H1 (cell line): ENCODE results near the gene MYO18A. TPM values are rescaled to one million over a fixed set of nuclear protein-coding genes. Genes with fewer than 3 reads are reported as not detected.
A peak's percentile ranks its signal among the peaks of the same experiment; 100 is the strongest.

Experiments
- CTCF ChIA-PET: fragments of 300-600 bp; sonication (Branson Sonifier 250); formaldehyde crosslinking; loops from one replicate; lab custom pipeline; 2021; ENCODE audit not compliant: partially characterized antibody; lab: Charles Lee
- POLR2A ChIA-PET: fragments of 300-600 bp; sonication (Branson Sonifier 250); formaldehyde crosslinking; loops from one replicate; lab custom pipeline; 2021; ENCODE audit warnings: inconsistent platforms; ENCODE audit not compliant: partially characterized antibody; lab: Charles Lee
- DNase-seq, 2 experiments: peaks; one replicate each; pipeline versions ENCODE4 v3.0.0 to v3.0.0-alpha.2; 2010 to 2022; ENCODE audit warnings: low spot score in 2 of 2, low read depth in 1 of 2, mixed read lengths in 1 of 2
- FAIRE-seq: peaks from 2 replicates; lab custom pipeline; 2011; peaks lifted over from hg19 to GRCh38; lab: Jason Lieb, UNC
- H2AFZ ChIP-seq: 2 replicates; pipeline ENCODE4 v1.8.1; 2012; ENCODE audit warnings: low read length, inconsistent platforms
- H2AK5ac ChIP-seq: 2 replicates; pipeline ENCODE4 v1.6.1; 2013; ENCODE audit warnings: low read depth, low read length
- H2BK120ac ChIP-seq: replicated peaks from 2 replicates; pipeline ENCODE3; 2013; ENCODE audit warnings: low read depth, low read length, inconsistent platforms
- H2BK12ac ChIP-seq: 2 replicates; pipeline ENCODE4 v1.6.1; 2013; ENCODE audit warnings: low read depth, low read length
- H2BK15ac ChIP-seq: 2 replicates; pipeline ENCODE4 v1.6.1; 2013; ENCODE audit warnings: low read length
- H2BK20ac ChIP-seq: 2 replicates; pipeline ENCODE4 v1.6.1; 2013; ENCODE audit warnings: low read length
- H2BK5ac ChIP-seq: 2 replicates; pipeline ENCODE4 v1.6.1; 2013; ENCODE audit warnings: low read depth, low read length
- H3K14ac ChIP-seq: 2 replicates; pipeline ENCODE4 v1.6.1; 2013; ENCODE audit warnings: inconsistent platforms; ENCODE audit not compliant: insufficient read length
- H3K18ac ChIP-seq: 2 replicates; pipeline ENCODE4 v1.6.1; 2013; ENCODE audit warnings: low read length; ENCODE audit errors: extremely low read depth
- H3K23ac ChIP-seq: 2 replicates; pipeline ENCODE4 v1.6.1; 2013; ENCODE audit warnings: inconsistent platforms; ENCODE audit not compliant: insufficient read length
- H3K23me2 ChIP-seq: 2 replicates; pipeline ENCODE4 v1.6.1; 2013; ENCODE audit warnings: low read depth, low read length
- H3K27ac ChIP-seq: 2 replicates; pipeline ENCODE4 v1.6.1; 2011; ENCODE audit warnings: low read depth, low read length, inconsistent platforms
- H3K27me3 ChIP-seq, 4 experiments: replicated peaks in 1 of 4; 1 replicate in 1 of 4; 2 replicates in 3 of 4; pipeline versions ENCODE4 v1.6.1 to v1.8.1; 2011 to 2013; ENCODE audit warnings: low read length in 3 of 4, mild to moderate bottlenecking in 3 of 4, inconsistent platforms in 2 of 4, mixed read lengths in 2 of 4, moderate library complexity in 1 of 4; ENCODE audit not compliant: control insufficient read depth in 3 of 4, insufficient read depth in 3 of 4; ENCODE audit errors: extremely low read depth in 1 of 4
- H3K36me3 ChIP-seq, 4 experiments: 2 replicates each; pipeline versions ENCODE4 v1.6.1 to v1.8.1; 2011 to 2013; ENCODE audit warnings: mild to moderate bottlenecking in 4 of 4, low read length in 3 of 4, moderate library complexity in 2 of 4, control low read depth in 1 of 4, inconsistent platforms in 1 of 4; ENCODE audit not compliant: insufficient read depth in 4 of 4, control insufficient read depth in 2 of 4
- H3K4ac ChIP-seq: replicated peaks from 2 replicates; pipeline ENCODE3; 2013; ENCODE audit warnings: low read length, low read depth, mixed read lengths, inconsistent platforms; ENCODE audit not compliant: insufficient read length
- H3K4me1 ChIP-seq, 4 experiments: replicated peaks in 1 of 4; 1 replicate in 1 of 4; 2 replicates in 3 of 4; pipeline versions ENCODE4 v1.6.1 to v1.8.1; 2011 to 2013; ENCODE audit warnings: low read length in 3 of 4, inconsistent platforms in 2 of 4, mixed read lengths in 1 of 4; ENCODE audit not compliant: insufficient read depth in 4 of 4, control insufficient read depth in 3 of 4
- H3K4me2 ChIP-seq, 2 experiments: 2 replicates each; pipeline versions ENCODE4 v1.6.1 to v1.8.1; 2011 to 2013; ENCODE audit warnings: low read depth in 2 of 2, low read length in 2 of 2, control low read depth in 1 of 2, inconsistent platforms in 1 of 2, mild to moderate bottlenecking in 1 of 2; ENCODE audit not compliant: insufficient read depth in 1 of 2
- H3K4me3 ChIP-seq, 4 experiments: fragments of 200-600, 300-600 bp in 1 of 4; sonication (generic), shearing (Covaris generic), sonication (Bioruptor Twin) in 1 of 4; 2 replicates each; pipeline versions ENCODE4 v1.5.1 to v1.8.1; 2011 to 2016; ENCODE audit warnings: low read length in 4 of 4, low read depth in 3 of 4, control low read depth in 2 of 4, inconsistent platforms in 2 of 4, mild to moderate bottlenecking in 2 of 4, mixed read lengths in 1 of 4, moderate library complexity in 1 of 4; ENCODE audit not compliant: insufficient read depth in 2 of 4; ENCODE audit errors: extremely low read depth in 1 of 4
- H3K56ac ChIP-seq: replicated peaks from 2 replicates; pipeline ENCODE3; 2013; ENCODE audit warnings: low read depth, mild to moderate bottlenecking, mixed read lengths, low read length, inconsistent platforms; ENCODE audit not compliant: insufficient read length
- H3K79me1 ChIP-seq: 2 replicates; pipeline ENCODE4 v1.6.1; 2013; ENCODE audit warnings: low read depth, low read length, control low read depth
- H3K79me2 ChIP-seq, 2 experiments: 2 replicates each; pipeline versions ENCODE4 v1.6.1 to v1.8.1; 2012 to 2013; ENCODE audit warnings: low read length in 2 of 2, mild to moderate bottlenecking in 2 of 2, inconsistent platforms in 1 of 2; ENCODE audit not compliant: insufficient read depth in 2 of 2, control insufficient read depth in 1 of 2
- H3K9ac ChIP-seq, 4 experiments: replicated peaks in 1 of 4; 1 replicate in 1 of 4; 2 replicates in 3 of 4; pipeline versions ENCODE4 v1.6.1 to v1.8.1; 2011 to 2013; ENCODE audit warnings: low read depth in 3 of 4, low read length in 3 of 4, control low read depth in 2 of 4, mild to moderate bottlenecking in 2 of 4, moderate library complexity in 2 of 4, inconsistent platforms in 1 of 4; ENCODE audit errors: extremely low read depth in 1 of 4
- H3K9me3 ChIP-seq, 2 experiments: 2 replicates each; pipeline versions ENCODE4 v1.6.1 to v1.8.1; 2012 to 2013; ENCODE audit warnings: mild to moderate bottlenecking in 2 of 2, moderate library complexity in 2 of 2, control low read depth in 1 of 2, inconsistent platforms in 1 of 2, low read depth in 1 of 2, low read length in 1 of 2, mixed read lengths in 1 of 2; ENCODE audit not compliant: insufficient read depth in 2 of 2
- H4K20me1 ChIP-seq, 2 experiments: replicated peaks in 1 of 2; 2 replicates each; pipeline versions ENCODE3 to v1.8.1; 2011 to 2013; ENCODE audit warnings: inconsistent platforms in 2 of 2, low read length in 2 of 2, mild to moderate bottlenecking in 1 of 2; ENCODE audit not compliant: insufficient read depth in 2 of 2, control insufficient read depth in 1 of 2
- H4K5ac ChIP-seq: 2 replicates; pipeline ENCODE4 v1.6.1; 2013; ENCODE audit warnings: low read length, low read depth, mixed read lengths, inconsistent platforms; ENCODE audit not compliant: insufficient read length
- H4K8ac ChIP-seq: 2 replicates; pipeline ENCODE4 v1.8.0; 2013; ENCODE audit warnings: mild to moderate bottlenecking, moderate library complexity, low read length, inconsistent platforms; ENCODE audit not compliant: insufficient read depth; ENCODE audit errors: extremely low read depth
- H4K91ac ChIP-seq: replicated peaks from 2 replicates; pipeline ENCODE3; 2013; ENCODE audit warnings: low read length, mixed read lengths, inconsistent platforms; ENCODE audit not compliant: insufficient read length
- EGR1 ChIP-seq: IDR thresholded peaks from 2 replicates; pipeline ENCODE4 v1.6.1; 2011; ENCODE audit warnings: low read depth, low read length, borderline replicate concordance
- JUN ChIP-seq: IDR thresholded peaks from 2 replicates; pipeline ENCODE4 v1.6.1; 2011; ENCODE audit warnings: low read depth, mild to moderate bottlenecking, improper control_type of control experiment, low read length
- KDM5A ChIP-seq: fragments of 200-600 bp; IDR thresholded peaks from 2 replicates; pipeline ENCODE4 v1.7.1; 2012; ENCODE audit warnings: mild to moderate bottlenecking, low read length, inconsistent platforms, mixed read lengths
- PHF8 ChIP-seq: fragments of 200-600 bp; sonication (generic); conservative IDR thresholded peaks from 2 replicates; pipeline ENCODE4 v1.7.1; 2012; ENCODE audit warnings: low read depth, mild to moderate bottlenecking, inconsistent platforms, low read length, moderate library complexity
- POLR2A ChIP-seq, 2 experiments: IDR thresholded peaks; 1 replicate in 1 of 2; 2 replicates in 1 of 2; pipeline ENCODE4 v1.6.1; 2011; ENCODE audit warnings: low read depth in 2 of 2, low read length in 2 of 2, mild to moderate bottlenecking in 2 of 2; ENCODE audit errors: control extremely low read depth in 1 of 2
- RNF2 ChIP-seq: fragments of 200-900, 300-1000 bp; sonication (generic); IDR thresholded peaks from 2 replicates; pipeline ENCODE4 v1.7.1; 2016; ENCODE audit warnings: borderline replicate concordance, low read depth, mild to moderate bottlenecking, antibody characterized with exemption, low read length; ENCODE audit not compliant: poor library complexity, severe bottlenecking; ENCODE audit errors: missing control alignments
- SAP30 ChIP-seq: fragments of 300-600 bp; sonication (generic); IDR thresholded peaks from 2 replicates; pipeline ENCODE4 v1.7.1; 2012; ENCODE audit warnings: low read length, moderate library complexity, mild to moderate bottlenecking, inconsistent platforms; ENCODE audit not compliant: insufficient read depth, insufficient replicate concordance
- TAF1 ChIP-seq: IDR thresholded peaks from 2 replicates; pipeline ENCODE4 v1.6.1; 2011; ENCODE audit warnings: mild to moderate bottlenecking, low read depth, low read length
- TAF7 ChIP-seq: optimal IDR thresholded peaks from 2 replicates; pipeline ENCODE3; 2011; ENCODE audit warnings: low read depth, mild to moderate bottlenecking, inconsistent platforms, low read length, moderate library complexity, borderline replicate concordance
- ZNF274 ChIP-seq: IDR thresholded peaks from 2 replicates; pipeline ENCODE4 v1.7.0; 2012; ENCODE audit warnings: low read length, borderline replicate concordance; ENCODE audit errors: extremely low read depth
- WGBS, 2 experiments: shearing (Covaris generic) in 1 of 2; methylation state at CpG; one replicate each; pipeline versions ENCODE4 v1.1.6 to v1.1.7; 2013 to 2015; ENCODE audit warnings: low lambda C conversion rate in 2 of 2, mixed read lengths in 2 of 2, inconsistent platforms in 1 of 2, low coverage in 1 of 2, missing lambda C conversion rate in 1 of 2; ENCODE audit not compliant: insufficient replicate concordance in 2 of 2, insufficient coverage in 1 of 2, insufficient read length in 1 of 2; ENCODE audit errors: extremely low coverage in 1 of 2, missing lambda C conversion rate in 1 of 2; 5-methylcytosine and 5-hydroxymethylcytosine counted together
- polyA plus RNA-seq, 7 experiments: library from polyadenylated mRNA; depleted of rRNA in 3 of 7; stranded (reverse) in 5 of 7; unstranded in 2 of 7; fragments of >200 nt in 5 of 7; fragments of 200-250 nt in 2 of 7; gene quantifications; 1 replicate in 5 of 7; 2 replicates in 1 of 7; 4 replicates in 1 of 7; pipeline versions ENCODE4 v1.2.1 to v1.2.3, GENCODE V29; 2011 to 2013; ENCODE audit warnings: missing spikeins in 2 of 7, mixed read lengths in 2 of 7
- total RNA-seq: library from RNA; stranded (reverse); fragmentation: NEBNext Ultra II Directional; extraction: Animal tissue kit (Norgen Biotek cat#: 25700); gene quantifications from 2 replicates; pipeline ENCODE4 v1.2.1, GENCODE V29; 2021
- TF ChIP-seq, protein P1 (sequence below): IDR thresholded peaks from 2 replicates; pipeline ENCODE4 v1.6.1; 2012; ENCODE audit warnings: inconsistent platforms

The MYO18A gene
- total and polyA plus RNA-seq, 2 of the 8 experiments (the other 6 are each of a cell fraction or from before 2014, with no cell fraction given), result 7.6 to 43.8 TPM

DNA sequence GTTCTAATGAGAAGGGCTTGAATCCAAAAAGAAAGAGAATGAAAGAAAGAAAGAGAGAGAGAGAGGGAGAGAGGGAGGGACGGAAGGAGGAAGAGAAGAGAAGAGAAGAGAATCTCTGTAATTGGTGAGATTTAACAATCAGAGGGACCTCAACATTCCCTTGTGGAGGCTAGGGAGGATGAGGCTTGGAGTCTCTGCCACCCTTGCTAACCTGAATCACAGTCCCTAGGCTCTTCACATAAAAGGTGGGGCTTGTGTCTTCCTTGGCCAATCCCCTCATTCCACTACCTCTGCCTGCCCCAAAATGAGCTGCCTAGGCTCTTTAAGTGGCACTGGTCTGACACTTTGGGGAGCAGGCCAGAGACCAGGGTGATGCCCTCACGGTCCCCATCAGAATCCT lies 107.2 kb downstream of the MYO18A start:
- H3K4me3 ChIP-seq, result no peak overlapping the region
- H3K79me2 ChIP-seq, result no peaks in the 10 kb centered on the region
- H3K23me2 ChIP-seq, result no peaks in the 10 kb centered on the region
- no peak overlapping the region for H3K9ac ChIP-seq
- no peak overlapping the region for H3K18ac ChIP-seq
- no peak overlapping the region for H3K23ac ChIP-seq
- H4K91ac ChIP-seq, result no peak overlapping the region
- H2BK15ac ChIP-seq, result no peak overlapping the region
- H2BK120ac ChIP-seq, result no peak overlapping the region
- H2BK5ac ChIP-seq, result no peak overlapping the region
- H3K36me3 ChIP-seq, result no peaks in the 10 kb centered on the region; a peak in 1 of 8 replicates
- CTCF ChIA-PET, result interaction anchor here (1.5 to 2.4 kb wide), 4 partner anchors 11 to 119 kb away, joined by 3 to 13 read pairs (median 8); no protein-coding TSS in a partner anchor
- no peak overlapping the region for H4K5ac ChIP-seq
- peak overlapping the region; percentile 60; the same call in 1 of the 2 replicates for H2BK12ac ChIP-seq
- H3K14ac ChIP-seq, result no peak overlapping the region
- peaks cover 14 to 31% (median 24%) of the 10 kb centered on the region in 4 experiments for H3K4me1 ChIP-seq
- no peak for DNase-seq
- no peak overlapping the region for H4K8ac ChIP-seq
- no peaks in the 10 kb centered on the region for H3K27me3 ChIP-seq
- WGBS, 2 experiments, result 70% methylated on average over 2 of the region's 2 CpGs; no CpG with 5 or more reads in 1 of the 2 experiments
- no peaks in the 10 kb centered on the region for H3K9me3 ChIP-seq
- TF ChIP-seq PHF8, result no peak
- TF ChIP-seq RNF2, result no peak
- no peak for TF ChIP-seq JUN
- TF ChIP-seq SAP30, result no peak
- no peak for TF ChIP-seq TAF1
- TF ChIP-seq, protein P1, sequence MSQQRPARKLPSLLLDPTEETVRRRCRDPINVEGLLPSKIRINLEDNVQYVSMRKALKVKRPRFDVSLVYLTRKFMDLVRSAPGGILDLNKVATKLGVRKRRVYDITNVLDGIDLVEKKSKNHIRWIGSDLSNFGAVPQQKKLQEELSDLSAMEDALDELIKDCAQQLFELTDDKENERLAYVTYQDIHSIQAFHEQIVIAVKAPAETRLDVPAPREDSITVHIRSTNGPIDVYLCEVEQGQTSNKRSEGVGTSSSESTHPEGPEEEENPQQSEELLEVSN, result no peak
- TF ChIP-seq EGR1, result no peak
- TF ChIP-seq KDM5A, result no peak
- TF ChIP-seq ZNF274, result no peak
- TF ChIP-seq POLR2A (IDR thresholded peaks at IDR 0.05; ENCODE audit: control extremely low read depth in 1 of 2, low read depth in 2 of 2, low read length in 2 of 2), result no peak
- no peak for TF ChIP-seq TAF7
- 0 out of 2 replicates have a peak overlapping the region, but pooled peaks have one; percentile 42 for H2AK5ac ChIP-seq
- FAIRE-seq, result no peak
- no peak overlapping the region for H3K56ac ChIP-seq
- no peak overlapping the region for H3K4ac ChIP-seq
- POLR2A ChIA-PET, result interaction anchor here (0.5 to 3.2 kb wide), 8 partner anchors 11 to 123 kb away, joined by 3 to 19 read pairs (median 4); no protein-coding TSS in a partner anchor
- H3K4me2 ChIP-seq, result no peak overlapping the region
- no peaks in the 10 kb centered on the region for H3K79me1 ChIP-seq
- no peak overlapping the region for H2BK20ac ChIP-seq
- H4K20me1 ChIP-seq, result no peaks in the 10 kb centered on the region
- no peak overlapping the region for H2AFZ ChIP-seq
- no peak overlapping the region for H3K27ac ChIP-seq
